Neural cell (in vitro differentiated cells): ENCODE results near the gene ESPNL.

Source experiments
- CTCF ChIP-seq: fragments of 450-650 bp; IDR thresholded peaks from 2 replicates; pipeline ENCODE4 v1.5.1; 2014; ENCODE audit warnings: antibody characterized with exemption, mild to moderate bottlenecking, moderate library complexity; ENCODE audit not compliant: poor library complexity, severe bottlenecking
- POLR2AphosphoS5 ChIP-seq: IDR thresholded peaks from 2 replicates; pipeline ENCODE4 v1.6.1; 2012
- RAD21 ChIP-seq: fragments of 450-650 bp; conservative IDR thresholded peaks from 2 replicates; pipeline ENCODE4 v1.6.1; 2014; ENCODE audit warnings: antibody characterized with exemption, mild to moderate bottlenecking, moderate library complexity

- no peak for TF ChIP-seq CTCF
- TF ChIP-seq RAD21: no peak
- TF ChIP-seq POLR2AphosphoS5: no peak
Measured at GRCh38 chr2:238102865-238103264, 2.7 kb downstream of the ESPNL start.
